GM23338 (cell line): ENCODE measurements around the gene EGLN2.

ENCODE experiments used
- CTCF ChIP-seq, 2 experiments: fragments of 200-600 bp in 1 of 2; sonication (generic) in 1 of 2; conservative IDR thresholded peaks; 2 replicates each; pipeline versions ENCODE4 v1.5.1 to v1.6.1; 2016 to 2017; ENCODE audit warnings: antibody characterized with exemption in 2 of 2, low read depth in 2 of 2, mild to moderate bottlenecking in 2 of 2, moderate library complexity in 1 of 2
- EZH2 ChIP-seq: fragments of 200-600 bp; sonication (generic); IDR thresholded peaks from one replicate; pipeline ENCODE4 v1.8.0; 2017; ENCODE audit warnings: antibody characterized with exemption, mild to moderate bottlenecking, low read depth; ENCODE audit not compliant: unreplicated experiment

GRCh38 chr19:40783711-40784110 is 15.3 kb upstream of the EGLN2 start:
- TF ChIP-seq EZH2 (no peak), CTCF (conservative IDR thresholded peaks at IDR 0.05; ENCODE audit: low read depth in 2 of 2) (no peak)
